WTC11 (cell line): Measurements from ENCODE around the gene TMEM82. TPM values are rescaled to one million over a fixed set of nuclear protein-coding genes. Genes with fewer than 3 reads are reported as not detected.
A peak's percentile ranks its signal among the peaks of the same experiment; 100 is the strongest.

ENCODE experiments used
- ATAC-seq: fragments of 200-7000 bp; cut with Tn5 transposase; 2 replicates; pipeline ENCODE4 v1.10.0; 2021; ENCODE audit warnings: mild to moderate bottlenecking, moderate library complexity
- CTCF ChIA-PET: fragments of 300-600 bp; sonication (Branson Sonifier 250); formaldehyde crosslinking; loops from one replicate; lab custom pipeline; 2021; ENCODE audit warnings: antibody characterized with exemption; lab: Charles Lee
- POLR2A ChIA-PET: fragments of 350-600 bp; sonication (Branson Sonifier 250); formaldehyde crosslinking; loops from one replicate; lab custom pipeline; 2021; ENCODE audit warnings: antibody characterized with exemption; lab: Charles Lee
- DNase-seq: peaks from one replicate; pipeline ENCODE4 v3.0.0; 2021; ENCODE audit warnings: low spot score
- H3K27ac Mint-ChIP-seq: 2 replicates; pipeline ENCODE4 v1.8.0; 2021; ENCODE audit warnings: mixed read lengths
- H3K27me3 Mint-ChIP-seq: 2 replicates; pipeline ENCODE4 v1.8.0; 2021; ENCODE audit warnings: low read depth, mild to moderate bottlenecking, moderate library complexity, mixed read lengths
- H3K36me3 Mint-ChIP-seq: 2 replicates; pipeline ENCODE4 v1.8.0; 2021; ENCODE audit warnings: mixed read lengths
- H3K4me1 Mint-ChIP-seq: 2 replicates; pipeline ENCODE4 v1.8.0; 2022; ENCODE audit warnings: mixed read lengths
- H3K4me3 Mint-ChIP-seq: 2 replicates; pipeline ENCODE4 v1.8.0; 2021; ENCODE audit warnings: mild to moderate bottlenecking, moderate library complexity, mixed read lengths
- H3K9me3 Mint-ChIP-seq: 2 replicates; pipeline ENCODE4 v1.8.0; 2021; ENCODE audit warnings: mixed read lengths
- AR ChIP-seq: fragments of 250-450 bp; sonication (Bioruptor Pico); IDR thresholded peaks from 2 replicates; pipeline ENCODE4 v1.9.0; 2021; ENCODE audit warnings: mild to moderate bottlenecking
- CBFB ChIP-seq: sonication (generic); formaldehyde crosslinking; IDR thresholded peaks from 2 replicates; pipeline ENCODE4 v1.8.1; 2022; ENCODE audit warnings: mild to moderate bottlenecking, low read depth, missing genetic modification reagents
- CDX4 ChIP-seq: fragments of 250-450 bp; sonication (Bioruptor Pico); IDR thresholded peaks from 2 replicates; pipeline ENCODE4 v1.9.0; 2021; ENCODE audit warnings: moderate library complexity, mild to moderate bottlenecking, inconsistent platforms, borderline replicate concordance
- FOXJ3 ChIP-seq: sonication (generic); formaldehyde crosslinking; IDR thresholded peaks from 2 replicates; pipeline ENCODE4 v1.9.0; 2021; ENCODE audit warnings: missing genetic modification reagents, mild to moderate bottlenecking, borderline replicate concordance
- KAT7 ChIP-seq: sonication (generic); formaldehyde crosslinking; IDR thresholded peaks from 2 replicates; pipeline ENCODE4 v1.8.1; 2023; ENCODE audit warnings: missing genetic modification reagents, mild to moderate bottlenecking, borderline replicate concordance
- RELA ChIP-seq: sonication (generic); formaldehyde crosslinking; IDR thresholded peaks from 2 replicates; pipeline ENCODE4 v1.8.1; 2022; ENCODE audit warnings: missing genetic modification reagents, mild to moderate bottlenecking, borderline replicate concordance
- SOX15 ChIP-seq: fragments of 250-450 bp; sonication (Bioruptor Pico); IDR thresholded peaks from 2 replicates; pipeline ENCODE4 v1.9.0; 2021; ENCODE audit warnings: mild to moderate bottlenecking
- STAT6 ChIP-seq: sonication (generic); formaldehyde crosslinking; conservative IDR thresholded peaks from 2 replicates; pipeline ENCODE4 v1.8.1; 2023; ENCODE audit warnings: mild to moderate bottlenecking, low read depth, missing genetic modification reagents, moderate library complexity
- TEAD1 ChIP-seq: sonication (generic); formaldehyde crosslinking; IDR thresholded peaks from 2 replicates; pipeline ENCODE4 v1.8.0; 2022; ENCODE audit warnings: mild to moderate bottlenecking, missing genetic modification reagents
- TEAD4 ChIP-seq: sonication (generic); formaldehyde crosslinking; IDR thresholded peaks from 2 replicates; pipeline ENCODE4 v1.8.0; 2022; ENCODE audit warnings: mild to moderate bottlenecking, missing genetic modification reagents
- ZBTB21 ChIP-seq: sonication (generic); formaldehyde crosslinking; IDR thresholded peaks from 2 replicates; pipeline ENCODE4 v1.8.1; 2023; ENCODE audit warnings: mild to moderate bottlenecking, missing genetic modification reagents, borderline replicate concordance
- ZMAT4 ChIP-seq: fragments of 250-450 bp; sonication (Bioruptor Pico); IDR thresholded peaks from 2 replicates; pipeline ENCODE4 v1.9.0; 2021; ENCODE audit warnings: mild to moderate bottlenecking
- ZNF121 ChIP-seq: sonication (generic); formaldehyde crosslinking; IDR thresholded peaks from 2 replicates; pipeline ENCODE4 v1.8.0; 2023; ENCODE audit warnings: missing genetic modification reagents
- ZNF219 ChIP-seq: sonication (generic); formaldehyde crosslinking; IDR thresholded peaks from 2 replicates; pipeline ENCODE4 v1.8.0; 2023; ENCODE audit warnings: missing genetic modification reagents, mild to moderate bottlenecking, borderline replicate concordance
- ZNF232 ChIP-seq: sonication (generic); formaldehyde crosslinking; IDR thresholded peaks from 2 replicates; pipeline ENCODE4 v1.8.0; 2022; ENCODE audit warnings: mild to moderate bottlenecking, missing genetic modification reagents
- ZNF512 ChIP-seq: sonication (generic); formaldehyde crosslinking; IDR thresholded peaks from 2 replicates; pipeline ENCODE4 v1.8.1; 2022; ENCODE audit warnings: missing genetic modification reagents, borderline replicate concordance
- ZNF671 ChIP-seq: fragments of 250-450 bp; sonication (Bioruptor Pico); IDR thresholded peaks from 2 replicates; pipeline ENCODE4 v1.8.0; 2021; ENCODE audit warnings: mild to moderate bottlenecking
- total RNA-seq: library from RNA; stranded (reverse); gene quantifications from 3 replicates; pipeline ENCODE4 v1.2.3, GENCODE V29; 2021

Gene TMEM82
- total RNA-seq, 1 experiment from 2014 or later = 0.48 TPM

- H3K27ac Mint-ChIP-seq = no peak overlapping the region
- no peaks in the 10 kb centered on the region for H3K36me3 Mint-ChIP-seq
- POLR2A ChIA-PET = no interaction called here
- no peak for ATAC-seq
- no peaks in the 10 kb centered on the region for H3K9me3 Mint-ChIP-seq
- no peak for DNase-seq
- no peak overlapping the region for H3K4me3 Mint-ChIP-seq
- CTCF ChIA-PET = interaction anchor here (0.9 kb wide), 2 partner anchors 12 to 84 kb away, joined by 3 read pairs; no protein-coding TSS in a partner anchor
- H3K27me3 Mint-ChIP-seq = no peaks in the 10 kb centered on the region
- TF ChIP-seq ZMAT4 (CRISPR knock-in tag) (no peak), FOXJ3 (CRISPR knock-in tag) (no peak), ZBTB21 (CRISPR knock-in tag) (no peak), TEAD1 (CRISPR knock-in tag) (no peak), RELA (no peak), CBFB (no peak), STAT6 (CRISPR knock-in tag) (no peak), ZNF671 (CRISPR knock-in tag) (no peak), SOX15 (no peak), TEAD4 (no peak), ZNF232 (CRISPR knock-in tag) (no peak), ZNF219 (CRISPR knock-in tag) (no peak), KAT7 (CRISPR knock-in tag) (no peak), CDX4 (CRISPR knock-in tag) (no peak), AR (CRISPR knock-in tag) (no peak), ZNF512 (CRISPR knock-in tag) (no peak)
- peaks cover 3% of the 10 kb centered on the region for H3K4me1 Mint-ChIP-seq
Observed at GRCh38 chr1:15707239-15707925, 34.9 kb upstream of the TMEM82 start.

- Mint-ChIP-seq H3K4me1 (no peaks in the 10 kb centered on the region), H3K4me3 (no peak overlapping the region), H3K36me3 (no peaks in the 10 kb centered on the region), H3K9me3 (no peaks in the 10 kb centered on the region), H3K27ac (no peak overlapping the region), H3K27me3 (no peaks in the 10 kb centered on the region)
- TF ChIP-seq ZNF121 = peak; percentile 24; the same call in 1 of the 2 replicates
- TF ChIP-seq ZNF512 (CRISPR knock-in tag) = no peak
- ChIA-PET CTCF (interaction anchor here (0.7 to 2.0 kb wide), 2 partner anchors 30 to 33 kb away, joined by 3 to 5 read pairs; no protein-coding TSS in a partner anchor), POLR2A (no interaction called here)
- no peak for ATAC-seq
- DNase-seq = no peak
Observed at GRCh38 chr1:15708486-15709137, 33.7 kb upstream of the TMEM82 start.
